ENCODE measurements around the gene GADD45G.
A peak's percentile ranks its signal among the peaks of the same experiment; 100 is the strongest.

Gene GADD45G, protein sequence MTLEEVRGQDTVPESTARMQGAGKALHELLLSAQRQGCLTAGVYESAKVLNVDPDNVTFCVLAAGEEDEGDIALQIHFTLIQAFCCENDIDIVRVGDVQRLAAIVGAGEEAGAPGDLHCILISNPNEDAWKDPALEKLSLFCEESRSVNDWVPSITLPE

DNA sequence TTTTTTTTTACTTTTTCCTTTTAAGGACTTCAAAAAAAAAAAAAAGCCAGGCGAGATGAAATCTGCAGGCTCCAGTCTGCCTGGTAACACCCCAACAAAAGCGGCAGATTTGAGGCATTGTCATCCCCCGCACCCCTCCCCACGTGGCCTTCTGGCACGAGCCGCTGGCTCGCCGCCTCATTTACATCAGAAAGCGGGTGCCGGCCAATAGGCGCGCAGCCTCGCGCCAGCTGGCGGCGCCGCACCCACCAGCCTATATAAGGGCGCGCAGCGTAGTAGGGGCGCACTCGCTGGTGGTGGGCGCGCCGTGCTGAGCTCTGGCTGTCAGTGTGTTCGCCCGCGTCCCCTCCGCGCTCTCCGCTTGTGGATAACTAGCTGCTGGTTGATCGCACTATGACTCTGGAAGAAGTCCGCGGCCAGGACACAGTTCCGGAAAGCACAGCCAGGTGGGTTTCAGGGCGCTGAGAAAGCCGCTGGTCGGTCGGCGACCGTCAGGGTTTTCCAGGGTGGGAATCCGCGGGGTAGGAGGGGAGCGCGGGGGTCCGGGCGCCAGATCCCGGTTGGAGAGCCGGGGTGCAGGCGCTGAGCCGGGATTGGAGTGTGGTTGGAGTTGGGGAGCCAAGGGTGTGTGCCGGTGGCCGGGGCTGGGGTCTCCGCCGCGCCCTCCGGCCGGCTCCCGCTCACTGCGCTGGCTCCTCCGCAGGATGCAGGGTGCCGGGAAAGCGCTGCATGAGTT is at the start of gene GADD45G:
Gene GADD45G, plus strand, starts transcription at position 284 of the 736 bp plus-strand sequence. Its CDS starts 110 bp downstream, at position 394.
- FAIRE-seq = no peak

- no peak for FAIRE-seq
Measured at GRCh38 chr9:89555036-89555415, 49.8 kb upstream of the GADD45G start.

GRCh38 chr9:89555451-89556375 is 49.1 kb upstream of the GADD45G start:
- FAIRE-seq = no peak

- no peak for FAIRE-seq
Measured at GRCh38 chr9:89558196-89558899, 46.5 kb upstream of the GADD45G start.

GRCh38 chr9:89558948-89559347 is 45.9 kb upstream of the GADD45G start:
- FAIRE-seq = no peak

DNA sequence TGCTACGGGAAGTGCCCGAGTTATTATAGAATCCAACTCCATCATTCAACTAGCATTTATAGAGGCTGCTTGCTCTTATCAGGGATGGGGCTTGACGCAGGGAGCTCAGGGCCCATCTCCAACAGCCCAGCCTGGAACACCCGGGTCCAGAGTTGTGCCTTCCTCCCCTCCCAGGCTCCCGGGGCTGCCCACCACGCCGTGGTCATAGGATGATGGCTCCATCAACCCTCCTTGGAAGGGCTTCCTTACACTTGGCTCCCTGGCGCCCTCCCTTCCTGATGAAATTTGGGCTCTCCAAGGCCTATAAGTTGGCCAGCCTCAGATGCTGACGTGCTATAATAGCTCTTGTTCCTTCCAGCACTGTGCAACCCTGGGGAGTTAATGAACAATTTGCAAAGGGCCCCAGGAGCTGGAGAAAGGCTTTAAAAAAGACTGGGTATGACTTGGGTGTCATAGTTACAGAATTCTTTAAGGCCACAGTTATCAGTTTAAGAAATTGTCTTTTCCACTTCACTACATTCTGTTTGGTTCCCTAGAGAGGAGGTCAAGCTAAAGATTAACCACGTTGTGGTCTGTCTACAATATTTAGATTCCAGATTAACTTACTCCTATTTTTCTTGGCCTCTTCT is 42.5 kb upstream of the GADD45G start:
- FAIRE-seq = no peak

- FAIRE-seq = no peak
Measured at GRCh38 chr9:89563571-89564345, 41.1 kb upstream of the GADD45G start.

DNA sequence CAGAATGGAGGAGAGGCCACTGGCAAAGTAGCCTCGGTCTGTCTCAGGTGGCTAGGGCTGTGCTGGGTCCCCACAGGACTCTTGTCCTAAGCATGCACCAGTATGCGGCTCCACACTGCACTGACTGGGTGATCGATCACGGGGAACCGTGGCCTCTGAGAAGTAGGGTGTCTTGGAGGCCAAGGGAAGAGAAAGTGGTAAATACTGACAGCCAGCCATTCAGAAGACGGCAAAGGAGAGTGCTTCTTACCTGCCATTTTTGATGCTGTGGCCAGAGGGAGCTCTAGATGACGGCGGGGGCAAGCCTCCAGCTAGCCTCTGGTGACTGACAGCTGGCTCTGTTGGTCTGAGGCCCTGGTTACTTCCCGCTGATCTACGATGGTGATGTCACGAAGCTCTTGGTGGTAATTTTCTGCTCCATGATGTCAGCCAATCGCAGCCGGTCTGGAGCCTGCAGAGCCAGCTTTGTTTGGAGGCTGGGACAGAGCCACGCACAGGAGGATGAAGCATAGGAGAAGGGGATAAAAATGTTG is 40.4 kb upstream of the GADD45G start:
- FAIRE-seq = no peak

DNA sequence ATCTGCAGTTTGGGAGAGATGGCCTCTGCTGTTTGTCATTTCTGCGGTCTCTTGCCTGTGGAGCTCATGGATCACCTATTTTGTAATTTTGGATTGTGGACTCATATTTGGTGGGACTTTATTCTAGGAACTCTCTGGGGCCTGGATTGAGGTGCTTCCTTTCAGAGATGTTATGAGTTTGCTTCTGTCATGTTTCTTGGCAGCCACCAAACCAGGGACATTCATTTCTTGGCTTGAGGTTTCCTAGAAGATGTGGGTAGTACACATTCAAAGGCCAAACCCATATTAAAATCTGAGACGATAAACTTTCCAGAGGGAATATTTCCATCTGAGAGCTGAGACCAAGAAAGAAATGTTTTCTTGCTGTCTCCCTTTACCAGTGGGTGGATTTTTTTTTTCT is 37.2 kb upstream of the GADD45G start:
- no peak for FAIRE-seq

DNA sequence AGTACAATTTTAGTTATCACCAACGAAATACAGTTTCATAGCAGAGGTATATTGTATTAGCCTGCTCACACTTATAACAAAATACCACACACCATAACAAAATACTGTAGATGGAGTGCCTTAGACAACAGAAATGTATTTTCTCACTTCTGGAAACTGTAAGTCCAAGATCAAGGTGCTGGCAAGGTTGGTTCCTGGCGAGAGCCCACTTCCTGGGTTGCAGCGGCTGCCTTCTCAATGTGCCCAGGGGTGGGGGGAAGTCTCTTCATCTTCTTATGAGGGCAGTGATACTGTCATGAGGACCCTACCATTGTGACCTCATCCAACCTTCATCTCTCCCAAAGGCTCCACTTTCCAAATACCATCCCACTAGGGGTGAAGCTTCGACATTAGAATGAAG is 30.5 kb upstream of the GADD45G start:
- FAIRE-seq = no peak

DNA sequence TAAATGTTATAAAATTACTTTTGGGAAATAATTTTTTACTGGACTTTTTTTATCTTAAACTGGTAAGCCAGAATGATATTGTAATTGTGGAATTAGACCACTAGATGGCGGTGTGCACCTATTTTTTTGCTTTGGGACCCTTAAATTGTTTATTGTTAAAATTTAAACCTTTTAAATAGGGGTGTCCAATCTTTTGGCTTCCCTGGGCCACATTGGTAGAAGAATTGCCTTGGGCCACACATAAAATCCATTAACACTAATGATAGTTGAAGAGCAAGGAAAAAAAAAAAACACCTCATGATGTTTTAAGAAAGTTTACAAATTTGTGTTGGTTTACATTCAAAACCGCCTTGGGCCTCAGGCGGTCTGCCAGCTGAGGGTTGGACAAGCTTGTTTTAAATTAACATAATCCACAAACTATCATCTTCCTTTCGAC is 28.4 kb upstream of the GADD45G start:
- FAIRE-seq = peak; percentile 51

DNA sequence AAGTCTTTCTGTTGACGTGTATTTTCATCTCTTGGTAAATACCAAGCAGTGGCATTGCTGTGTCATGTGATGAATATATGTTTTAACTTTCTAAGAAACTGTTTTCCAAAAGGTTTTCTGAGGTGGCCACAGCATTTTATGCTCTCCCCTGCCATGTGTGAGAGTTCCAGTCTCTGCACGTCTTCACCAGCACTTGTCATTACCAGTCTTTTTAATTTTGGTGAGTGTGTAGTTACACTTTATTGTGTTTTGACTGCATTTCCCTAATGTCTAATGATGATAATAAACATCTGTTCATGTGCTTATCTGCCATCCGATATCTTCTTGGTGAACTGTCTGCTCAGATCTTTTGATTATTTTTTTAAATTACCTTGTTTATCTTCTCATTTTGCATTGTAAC is 27.4 kb upstream of the GADD45G start:
- FAIRE-seq = no peak

GRCh38 chr9:89579741-89580385 is 24.9 kb upstream of the GADD45G start:
- FAIRE-seq = no peak

GRCh38 chr9:89586311-89586710 is 18.5 kb upstream of the GADD45G start:
- no peak for FAIRE-seq

DNA sequence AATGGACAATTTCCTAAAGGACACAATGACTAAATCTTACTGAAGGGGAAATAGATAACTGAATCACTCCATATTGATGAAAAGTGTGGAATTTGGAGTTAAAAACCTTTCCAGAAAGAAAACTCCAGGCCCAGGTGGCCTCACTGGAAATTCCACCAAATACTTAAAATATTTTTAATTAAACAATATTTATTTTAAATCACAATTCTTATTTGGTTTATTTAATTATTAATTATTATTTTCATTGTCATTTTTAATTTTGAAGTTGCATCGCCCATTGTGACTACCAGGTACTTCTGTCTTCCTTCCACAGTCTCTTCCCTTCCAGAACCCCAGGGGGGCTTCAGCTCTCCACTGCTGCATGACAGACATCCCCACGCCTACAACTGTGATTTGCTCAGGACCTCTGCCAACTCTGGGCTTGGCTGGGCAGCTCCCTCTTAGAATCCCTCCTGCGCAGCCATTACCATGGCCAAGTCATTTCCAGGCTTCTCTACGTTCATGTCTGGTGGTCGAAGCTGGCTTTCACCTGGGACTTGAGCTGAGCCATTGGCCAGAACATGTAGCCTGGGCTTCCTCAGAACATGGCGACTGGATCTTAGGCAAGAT is 16.4 kb upstream of the GADD45G start:
- no peak for FAIRE-seq

- FAIRE-seq = no peak
Measured at GRCh38 chr9:89590415-89590814, 14.4 kb upstream of the GADD45G start.

GRCh38 chr9:89591274-89592212 is 13.3 kb upstream of the GADD45G start:
- no peak for FAIRE-seq

GRCh38 chr9:89592213-89592815 is 12.5 kb upstream of the GADD45G start:
- FAIRE-seq = no peak
